Body of pancreas (tissue), 4 donors: ENCODE measurements around the gene ENTPD8.

Experiments used
- POLR2A ChIP-seq, 3 donors: fragments of 450-650 bp; IDR thresholded peaks; one replicate each; pipeline ENCODE4 v1.6.1; 2016; ENCODE audit warnings: antibody characterized with exemption in 3 of 3, mild to moderate bottlenecking in 2 of 3
- TF ChIP-seq, protein P1 (sequence below), 7 experiments: fragments of 450-650 bp in 4 of 7; fragments of 200-600 bp in 3 of 7; sonication (generic) in 3 of 7; IDR thresholded peaks; one replicate each; pipeline ENCODE4 v1.5.1; 2016 to 2019; ENCODE audit warnings: antibody characterized with exemption in 7 of 7

DNA sequence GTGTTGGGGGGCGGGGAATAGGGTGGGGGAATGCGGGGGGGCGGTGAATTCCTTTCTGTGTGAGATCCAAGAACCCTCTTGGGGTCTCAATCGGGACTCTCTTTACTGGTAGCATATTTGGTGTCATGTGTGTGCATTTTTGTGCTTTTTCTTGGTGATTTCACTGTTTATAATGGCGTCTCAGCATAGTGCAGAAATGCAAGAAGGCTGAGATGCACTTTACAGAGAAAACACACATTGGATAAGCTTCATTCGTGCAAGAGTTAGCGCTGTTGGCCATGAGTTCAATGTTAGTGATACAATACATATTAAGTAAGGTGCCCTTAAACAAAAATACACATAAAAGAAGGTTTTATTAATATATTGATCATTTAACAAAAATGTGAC, 771 bp upstream of the ENTPD8 start:
- TF ChIP-seq, protein P1, sequence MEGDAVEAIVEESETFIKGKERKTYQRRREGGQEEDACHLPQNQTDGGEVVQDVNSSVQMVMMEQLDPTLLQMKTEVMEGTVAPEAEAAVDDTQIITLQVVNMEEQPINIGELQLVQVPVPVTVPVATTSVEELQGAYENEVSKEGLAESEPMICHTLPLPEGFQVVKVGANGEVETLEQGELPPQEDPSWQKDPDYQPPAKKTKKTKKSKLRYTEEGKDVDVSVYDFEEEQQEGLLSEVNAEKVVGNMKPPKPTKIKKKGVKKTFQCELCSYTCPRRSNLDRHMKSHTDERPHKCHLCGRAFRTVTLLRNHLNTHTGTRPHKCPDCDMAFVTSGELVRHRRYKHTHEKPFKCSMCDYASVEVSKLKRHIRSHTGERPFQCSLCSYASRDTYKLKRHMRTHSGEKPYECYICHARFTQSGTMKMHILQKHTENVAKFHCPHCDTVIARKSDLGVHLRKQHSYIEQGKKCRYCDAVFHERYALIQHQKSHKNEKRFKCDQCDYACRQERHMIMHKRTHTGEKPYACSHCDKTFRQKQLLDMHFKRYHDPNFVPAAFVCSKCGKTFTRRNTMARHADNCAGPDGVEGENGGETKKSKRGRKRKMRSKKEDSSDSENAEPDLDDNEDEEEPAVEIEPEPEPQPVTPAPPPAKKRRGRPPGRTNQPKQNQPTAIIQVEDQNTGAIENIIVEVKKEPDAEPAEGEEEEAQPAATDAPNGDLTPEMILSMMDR (IDR thresholded peaks at IDR 0.05), result no peak
- TF ChIP-seq POLR2A (IDR thresholded peaks at IDR 0.05), result no peak
